Neuron (in vitro differentiated cells): ENCODE measurements around the gene PLVAP.

Experiments used
- H2AFZ ChIP-seq: one replicate; pipeline ENCODE4 v1.6.1; 2013; ENCODE audit warnings: low read depth, mild to moderate bottlenecking, inconsistent platforms, low read length, moderate library complexity
- H3K27me3 ChIP-seq: one replicate; pipeline ENCODE4 v1.6.1; 2013; ENCODE audit warnings: low read length; ENCODE audit not compliant: insufficient read depth
- H3K36me3 ChIP-seq: one replicate; pipeline ENCODE4 v1.6.1; 2013; ENCODE audit warnings: low read length; ENCODE audit not compliant: insufficient read depth
- H3K4me1 ChIP-seq: one replicate; pipeline ENCODE4 v1.6.1; 2013; ENCODE audit warnings: low read length; ENCODE audit not compliant: insufficient read depth
- H3K4me3 ChIP-seq: 2 replicates; pipeline ENCODE4 v1.5.1; 2013; ENCODE audit warnings: mild to moderate bottlenecking, low read length, moderate library complexity
- H3K9me3 ChIP-seq: one replicate; pipeline ENCODE4 v1.6.1; 2013; ENCODE audit warnings: low read length

The PLVAP gene

GRCh38 chr19:17340871-17341357 is 36.2 kb downstream of the PLVAP start:
- Histone ChIP-seq H3K36me3 (peaks cover 11% of the 10 kb centered on the region), H3K9me3 (no peaks in the 10 kb centered on the region), H3K4me3 (no peak overlapping the region), H3K4me1 (peaks cover 9% of the 10 kb centered on the region), H2AFZ (no peak overlapping the region), H3K27me3 (no peaks in the 10 kb centered on the region)

GRCh38 chr19:17340302-17340870 is 36.8 kb downstream of the PLVAP start:
- Histone ChIP-seq H3K9me3 (no peaks in the 10 kb centered on the region), H3K27me3 (no peaks in the 10 kb centered on the region), H3K4me3 (no peak overlapping the region), H2AFZ (no peak overlapping the region), H3K4me1 (peaks cover 9% of the 10 kb centered on the region), H3K36me3 (peaks cover 11% of the 10 kb centered on the region)

GRCh38 chr19:17339088-17339741 is 37.9 kb downstream of the PLVAP start:
- peaks cover 11% of the 10 kb centered on the region for H3K36me3 ChIP-seq
- peaks cover 14% of the 10 kb centered on the region for H3K4me1 ChIP-seq
- no peak overlapping the region for H3K4me3 ChIP-seq
- no peaks in the 10 kb centered on the region for H3K9me3 ChIP-seq
- H3K27me3 ChIP-seq, result no peaks in the 10 kb centered on the region
- no peak overlapping the region for H2AFZ ChIP-seq

- H3K36me3 ChIP-seq, result peaks cover 11% of the 10 kb centered on the region
- no peaks in the 10 kb centered on the region for H3K27me3 ChIP-seq
- peaks cover 16% of the 10 kb centered on the region for H3K4me1 ChIP-seq
- H3K4me3 ChIP-seq, result peak overlapping the region; percentile 80
- no peak overlapping the region for H2AFZ ChIP-seq
- no peaks in the 10 kb centered on the region for H3K9me3 ChIP-seq
Observed at GRCh38 chr19:17338433-17339078, 38.6 kb downstream of the PLVAP start.

GRCh38 chr19:17337675-17338432 is 39.3 kb downstream of the PLVAP start:
- Histone ChIP-seq H3K4me3 (peak overlapping the region; percentile 80), H3K9me3 (no peaks in the 10 kb centered on the region), H3K36me3 (peaks cover 16% of the 10 kb centered on the region), H2AFZ (no peak overlapping the region), H3K27me3 (no peaks in the 10 kb centered on the region), H3K4me1 (peaks cover 17% of the 10 kb centered on the region)

- H3K9me3 ChIP-seq, result no peaks in the 10 kb centered on the region
- peak within 1 kb of the TSS; percentile 80 for H3K4me3 ChIP-seq
- no peaks in the 10 kb centered on the region for H3K27me3 ChIP-seq
- peaks cover 17% of the 10 kb centered on the region for H3K4me1 ChIP-seq
- peaks cover 20% of the 10 kb centered on the region for H3K36me3 ChIP-seq
- peak within 1 kb of the TSS; percentile 62 for H2AFZ ChIP-seq
Observed at GRCh38 chr19:17336872-17337674, 40.1 kb downstream of the PLVAP start, which contains the start of gene GTPBP3. Gene GTPBP3, plus strand, starts transcription at chr19:17337553. Its CDS starts 59 bp downstream, at chr19:17337612.

GRCh38 chr19:17335575-17335974 is 41.6 kb downstream of the PLVAP start:
- Histone ChIP-seq H3K4me3 (peak overlapping the region; percentile 61), H3K27me3 (no peaks in the 10 kb centered on the region), H3K9me3 (no peaks in the 10 kb centered on the region)

GRCh38 chr19:17334414-17335409 is 42.4 kb downstream of the PLVAP start, which contains the start of gene ANO8:
Gene ANO8, minus strand, starts transcription at chr19:17334855. Its CDS starts 185 bp downstream, at chr19:17334670.
- peaks cover 26% of the 10 kb centered on the region for H3K36me3 ChIP-seq
- H3K27me3 ChIP-seq, result no peaks in the 10 kb centered on the region
- no peaks in the 10 kb centered on the region for H3K9me3 ChIP-seq
- peak within 1 kb of the TSS; percentile 61 for H3K4me3 ChIP-seq
- H3K4me1 ChIP-seq, result peaks cover 17% of the 10 kb centered on the region
- H2AFZ ChIP-seq, result peak within 1 kb of the TSS; percentile 77

More at GRCh38 chr19:17335575-17335974, 41.6 kb downstream of the PLVAP start:
- Histone ChIP-seq H3K36me3 (peaks cover 18% of the 10 kb centered on the region), H2AFZ (no peak overlapping the region), H3K4me1 (peaks cover 17% of the 10 kb centered on the region)

GRCh38 chr19:17333611-17334413 is 43.3 kb downstream of the PLVAP start:
- no peaks in the 10 kb centered on the region for H3K27me3 ChIP-seq
- peaks cover 28% of the 10 kb centered on the region for H3K36me3 ChIP-seq
- H2AFZ ChIP-seq, result peak overlapping the region; percentile 77
- peaks cover 17% of the 10 kb centered on the region for H3K4me1 ChIP-seq
- no peaks in the 10 kb centered on the region for H3K9me3 ChIP-seq
- H3K4me3 ChIP-seq, result peak overlapping the region; percentile 61

- no peaks in the 10 kb centered on the region for H3K9me3 ChIP-seq
- no peak overlapping the region for H2AFZ ChIP-seq
- no peaks in the 10 kb centered on the region for H3K27me3 ChIP-seq
- H3K36me3 ChIP-seq, result peaks cover 31% of the 10 kb centered on the region
- H3K4me1 ChIP-seq, result peaks cover 11% of the 10 kb centered on the region
- H3K4me3 ChIP-seq, result no peak overlapping the region
Observed at GRCh38 chr19:17332677-17333581, 44.2 kb downstream of the PLVAP start.
